Testis (tissue), 3 donors: ENCODE data around the gene MYO1A. TPM values are rescaled to one million over a fixed set of nuclear protein-coding genes. Genes with fewer than 3 reads are reported as not detected.

Experiments
- DNase-seq: peaks from one replicate; pipeline ENCODE4 v3.0.0-alpha.2; 2019
- H3K27ac ChIP-seq, 2 donors: fragments of 200-600 bp; sonication (generic); one replicate each; pipeline ENCODE4 v1.5.1; 2019
- H3K27me3 ChIP-seq: fragments of 200-600 bp; sonication (generic); one replicate; pipeline ENCODE4 v1.5.1; 2019
- H3K36me3 ChIP-seq: fragments of 200-600 bp; sonication (generic); one replicate; pipeline ENCODE4 v1.5.1; 2017; ENCODE audit warnings: low read depth; ENCODE audit errors: missing control alignments
- H3K4me1 ChIP-seq: fragments of 200-600 bp; sonication (generic); one replicate; pipeline ENCODE4 v1.5.1; 2019
- H3K4me3 ChIP-seq, 2 donors: fragments of 200-600 bp; sonication (generic); one replicate each; pipeline ENCODE4 v1.5.1; 2017 to 2019
- H3K9me3 ChIP-seq: fragments of 200-600 bp; sonication (generic); one replicate; pipeline ENCODE4 v1.5.1; 2017
- POLR2A ChIP-seq: fragments of 450-650 bp; IDR thresholded peaks from one replicate; pipeline ENCODE4 v1.6.1; 2017; ENCODE audit warnings: antibody characterized with exemption, mild to moderate bottlenecking, moderate library complexity
- WGBS, 2 donors: methylation state at CpG; one replicate each; pipeline ENCODE4 v1.1.5; 2018; 5-methylcytosine and 5-hydroxymethylcytosine counted together
- intact Hi-C: fragments of 100-400 bp; cut with DNase I; formaldehyde crosslinking; loops from one replicate; pipeline ENCODE4 v1.15.1; 2023; ENCODE audit warnings: low total_unique reads
- polyA plus RNA-seq: library from polyadenylated mRNA; stranded (reverse); fragments of 350-450 nt; fragmentation: Illumina TruSeq; extraction: RNeasy Lipid Tissue Mini Kit (QIAGEN cat#74804); gene quantifications from one replicate; pipeline ENCODE4 v1.2.3, GENCODE V29; 2014; ENCODE audit warnings: low read depth, low replicate concordance; ENCODE audit not compliant: insufficient read depth
- total RNA-seq, 2 donors: library from RNA; depleted of rRNA; stranded (reverse); fragments of >200 nt; gene quantifications; one replicate each; pipeline ENCODE4 v1.2.3, GENCODE V29; 2016
- TF ChIP-seq, protein P1 (sequence below), 3 experiments: fragments of 450-650 bp in 2 of 3; fragments of 200-600 bp in 1 of 3; sonication (generic) in 1 of 3; IDR thresholded peaks; one replicate each; pipeline ENCODE4 v1.5.1; 2016 to 2019; ENCODE audit warnings: antibody characterized with exemption in 3 of 3, mild to moderate bottlenecking in 2 of 3, moderate library complexity in 1 of 3

Gene MYO1A
- total and polyA plus RNA-seq, 3 donors from 2014 or later, result 5.4 to 7.6 (median 5.9) TPM

DNA sequence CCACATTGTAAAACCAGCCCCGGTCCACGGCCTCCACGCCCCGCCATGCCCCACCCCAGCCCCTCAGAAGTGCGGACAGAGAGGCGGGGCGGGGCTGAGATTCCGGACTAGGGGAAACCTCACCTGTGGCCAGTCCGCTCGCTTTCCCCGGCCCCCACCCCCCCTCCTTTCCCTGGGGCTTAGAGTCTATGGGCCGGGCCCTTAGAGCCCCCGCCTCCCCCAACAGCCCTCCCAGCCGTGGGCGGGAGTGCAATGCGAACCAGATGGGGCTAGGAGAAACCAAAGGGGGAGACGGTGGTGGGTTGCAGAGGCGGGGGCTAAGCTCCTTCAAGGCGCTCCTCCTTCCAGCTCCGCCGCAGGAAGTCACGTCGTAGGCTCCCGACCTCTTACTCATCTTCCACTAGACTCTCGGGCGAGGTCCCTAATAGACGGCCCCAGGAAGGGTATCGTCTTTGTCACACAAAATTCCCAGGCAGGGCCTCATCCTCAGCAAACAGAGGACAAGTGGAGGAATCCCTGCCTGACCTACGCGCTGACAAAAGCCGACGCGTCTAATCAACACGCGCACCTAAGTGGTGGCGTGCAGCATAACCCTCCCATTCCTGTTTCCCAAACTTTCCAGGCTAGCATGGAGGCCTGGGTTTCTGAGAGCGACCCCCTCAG lies 37.9 kb upstream of the MYO1A start:
- peak overlapping the region; percentile 96 to 100 for H3K27ac ChIP-seq
- peaks cover 33% of the 10 kb centered on the region for H3K4me1 ChIP-seq
- 0% methylated on average over 17 to 37 of the region's 37 CpGs for WGBS, 2 donors
- H3K9me3 ChIP-seq, result no peaks in the 10 kb centered on the region
- intact Hi-C loops, result no loop called here
- no peak for TF ChIP-seq POLR2A
- TF ChIP-seq, protein P1, sequence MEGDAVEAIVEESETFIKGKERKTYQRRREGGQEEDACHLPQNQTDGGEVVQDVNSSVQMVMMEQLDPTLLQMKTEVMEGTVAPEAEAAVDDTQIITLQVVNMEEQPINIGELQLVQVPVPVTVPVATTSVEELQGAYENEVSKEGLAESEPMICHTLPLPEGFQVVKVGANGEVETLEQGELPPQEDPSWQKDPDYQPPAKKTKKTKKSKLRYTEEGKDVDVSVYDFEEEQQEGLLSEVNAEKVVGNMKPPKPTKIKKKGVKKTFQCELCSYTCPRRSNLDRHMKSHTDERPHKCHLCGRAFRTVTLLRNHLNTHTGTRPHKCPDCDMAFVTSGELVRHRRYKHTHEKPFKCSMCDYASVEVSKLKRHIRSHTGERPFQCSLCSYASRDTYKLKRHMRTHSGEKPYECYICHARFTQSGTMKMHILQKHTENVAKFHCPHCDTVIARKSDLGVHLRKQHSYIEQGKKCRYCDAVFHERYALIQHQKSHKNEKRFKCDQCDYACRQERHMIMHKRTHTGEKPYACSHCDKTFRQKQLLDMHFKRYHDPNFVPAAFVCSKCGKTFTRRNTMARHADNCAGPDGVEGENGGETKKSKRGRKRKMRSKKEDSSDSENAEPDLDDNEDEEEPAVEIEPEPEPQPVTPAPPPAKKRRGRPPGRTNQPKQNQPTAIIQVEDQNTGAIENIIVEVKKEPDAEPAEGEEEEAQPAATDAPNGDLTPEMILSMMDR (IDR thresholded peaks at IDR 0.05), result no peak
- H3K36me3 ChIP-seq, result no peaks in the 10 kb centered on the region
- no peaks in the 10 kb centered on the region for H3K27me3 ChIP-seq
- DNase-seq, result peak; percentile 86
- H3K4me3 ChIP-seq, result peak overlapping the region; percentile 80 to 88

DNA sequence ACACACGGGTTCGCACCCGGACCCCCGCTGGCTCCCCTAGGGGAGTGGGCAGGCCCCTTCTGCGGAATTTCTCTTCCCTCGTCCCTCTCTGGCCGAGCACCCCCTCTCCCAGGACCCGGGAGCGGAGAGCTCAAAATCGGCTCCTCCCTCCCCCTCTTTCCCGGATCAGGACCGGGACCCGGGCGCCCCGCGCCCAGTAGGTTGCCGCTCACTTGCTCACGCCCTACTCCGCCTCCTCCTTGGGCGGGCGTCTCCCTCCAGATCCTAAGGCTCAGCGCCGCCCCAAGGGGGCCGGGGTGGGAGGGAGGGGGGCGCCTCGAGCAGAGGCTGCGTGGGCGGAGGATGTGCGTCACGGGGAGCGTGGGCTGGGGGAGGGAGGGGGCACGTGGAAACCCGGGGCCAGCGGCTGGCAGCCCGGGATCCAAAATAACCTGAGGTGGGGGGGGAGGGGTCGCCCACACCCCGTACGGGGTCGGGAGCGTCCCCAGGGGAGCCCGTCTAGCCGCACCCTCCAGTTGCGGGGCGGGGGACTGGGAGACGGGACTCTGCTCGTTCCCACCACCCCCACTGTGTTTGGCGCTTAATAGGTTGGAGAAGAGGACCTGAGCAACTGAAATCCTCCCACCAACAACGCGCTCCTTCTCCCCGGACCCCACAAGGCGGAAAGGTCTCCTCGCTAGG lies 37.2 kb upstream of the MYO1A start:
- Histone ChIP-seq H3K4me3 (peak overlapping the region; percentile 80 to 88), H3K9me3 (no peaks in the 10 kb centered on the region), H3K36me3 (no peaks in the 10 kb centered on the region), H3K27ac (peak overlapping the region; percentile 96 to 100), H3K27me3 (no peaks in the 10 kb centered on the region), H3K4me1 (peaks cover 27% of the 10 kb centered on the region)
- peak; percentile 92 for DNase-seq
- TF ChIP-seq, protein P1 (IDR thresholded peaks at IDR 0.05), result no peak
- peak; percentile 55 for TF ChIP-seq POLR2A
- WGBS, 2 donors, result 0% methylated on average over 7 to 34 of the region's 52 CpGs
- intact Hi-C loops, result no loop called here

DNA sequence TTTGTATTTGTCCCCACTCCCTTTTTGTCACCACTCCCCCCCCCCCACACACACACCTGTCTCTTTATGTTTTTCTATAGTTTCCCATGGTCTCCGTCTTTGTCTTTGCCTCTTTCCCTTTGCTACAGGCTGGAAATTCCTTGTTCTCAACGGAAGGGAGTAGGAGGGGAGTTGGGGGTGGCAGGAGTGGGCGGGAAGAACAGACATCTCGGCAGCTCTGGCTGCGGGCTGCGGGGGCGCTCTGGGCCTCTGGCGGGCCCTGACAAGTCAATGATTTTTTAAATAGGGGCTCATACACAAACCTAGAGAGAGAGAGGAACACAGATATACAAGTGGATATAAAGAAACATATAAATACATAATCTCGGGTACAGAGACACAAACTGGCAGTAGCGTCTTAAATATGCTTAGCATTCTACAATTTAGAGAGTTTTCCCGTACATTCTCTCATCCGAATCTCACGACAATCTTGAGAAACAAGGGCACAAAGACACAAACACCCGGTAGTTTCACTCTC lies 36.6 kb upstream of the MYO1A start:
- peak overlapping the region; percentile 80 to 88 for H3K4me3 ChIP-seq
- intact Hi-C loops, result no loop called here
- peaks cover 26% of the 10 kb centered on the region for H3K4me1 ChIP-seq
- DNase-seq, result peak; percentile 76
- peak overlapping the region; percentile 96 to 100 for H3K27ac ChIP-seq
- H3K36me3 ChIP-seq, result no peaks in the 10 kb centered on the region
- no peak for TF ChIP-seq POLR2A
- TF ChIP-seq, protein P1 (IDR thresholded peaks at IDR 0.05), result peak in 1 of 3 experiments; percentile 8
- H3K27me3 ChIP-seq, result no peaks in the 10 kb centered on the region
- 0 to 1% methylated on average over 14 of the region's 14 CpGs for WGBS, 2 donors
- H3K9me3 ChIP-seq, result no peaks in the 10 kb centered on the region

DNA sequence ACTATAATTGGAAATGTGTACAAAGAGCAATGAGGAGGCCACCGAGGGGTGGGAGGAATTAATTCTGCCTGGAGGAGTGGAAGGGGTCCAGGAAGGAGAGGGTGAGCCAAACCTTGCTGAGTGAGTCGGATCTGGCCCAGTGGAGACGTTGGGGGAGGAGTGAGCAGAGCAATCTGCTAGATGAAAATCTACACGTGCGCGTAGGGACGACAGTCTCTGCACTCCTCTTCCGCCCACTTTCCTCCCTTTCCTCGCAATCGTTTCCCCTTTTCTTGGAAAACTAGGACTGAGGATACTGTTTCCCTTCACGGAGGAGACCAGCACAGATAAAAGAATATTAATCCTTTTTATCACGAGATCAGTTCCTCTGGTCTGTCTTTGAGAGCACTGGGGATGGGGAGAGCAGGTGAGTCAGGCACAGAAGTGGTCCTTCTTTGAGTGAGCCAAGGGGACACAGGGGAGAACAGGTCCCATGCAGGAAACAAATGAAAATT lies 36.1 kb upstream of the MYO1A start:
- no peak for TF ChIP-seq POLR2A
- TF ChIP-seq, protein P1 (IDR thresholded peaks at IDR 0.05), result no peak
- H3K4me3 ChIP-seq, result peak overlapping the region; percentile 80 to 88
- peaks cover 21% of the 10 kb centered on the region for H3K4me1 ChIP-seq
- intact Hi-C loops, result no loop called here
- no peaks in the 10 kb centered on the region for H3K9me3 ChIP-seq
- H3K27ac ChIP-seq, result peak overlapping the region; percentile 96 to 100
- H3K36me3 ChIP-seq, result no peaks in the 10 kb centered on the region
- no peaks in the 10 kb centered on the region for H3K27me3 ChIP-seq
- 0 to 1% methylated on average over 12 of the region's 12 CpGs for WGBS, 2 donors
- DNase-seq, result peak; percentile 71
